Skin epidermis (tissue), 12 donors: ENCODE measurements around the gene EEF1G.
A peak's percentile ranks its signal among the peaks of the same experiment; 100 is the strongest.
"Not testable (repeated sequence)": the region's sequence is repeated elsewhere in the genome, so short reads cannot be mapped to it uniquely, and the experiment has no call there.

Experiments used
- H3K27ac ChIP-seq, 21 experiments: fragments of 200-600 bp; sonication (generic) in 11 of 21; one replicate each; pipeline ENCODE4 v1.5.0; 2020; ENCODE audit warnings: mild to moderate bottlenecking in 3 of 21, inconsistent platforms in 2 of 21, moderate library complexity in 2 of 21
- H3K4me3 ChIP-seq, 7 experiments: fragments of 200-600 bp; sonication (generic) in 2 of 7; one replicate each; pipeline ENCODE4 v1.5.0; 2020; ENCODE audit warnings: inconsistent platforms in 2 of 7, mild to moderate bottlenecking in 2 of 7, moderate library complexity in 1 of 7

The EEF1G gene

GRCh38 chr11:62559626-62560025, 14.1 kb downstream of the EEF1G start:
- H3K4me3 ChIP-seq = not testable (repeated sequence)
- H3K27ac ChIP-seq = peak overlapping the region in 14 of 21 experiments; percentile 13 to 100 (median 60)

GRCh38 chr11:62559204-62559603, 14.5 kb downstream of the EEF1G start:
- peak overlapping the region in 12 of 21 experiments; percentile 10 to 100 (median 60) for H3K27ac ChIP-seq

GRCh38 chr11:62558669-62559068, 15.0 kb downstream of the EEF1G start:
- Histone ChIP-seq H3K27ac (peak overlapping the region in 15 of 21 experiments; percentile 35 to 100 (median 93)), H3K4me3 (no peak overlapping the region)

More at GRCh38 chr11:62559204-62559603, 14.5 kb downstream of the EEF1G start:
- H3K4me3 ChIP-seq = no peak overlapping the region

GRCh38 chr11:62556875-62557631, 16.6 kb downstream of the EEF1G start:
- peak overlapping the region in 2 of 7 experiments; percentile 11 to 22 for H3K4me3 ChIP-seq
- peak overlapping the region; percentile 23 to 100 (median 93) for H3K27ac ChIP-seq

- Histone ChIP-seq H3K4me3 (peak overlapping the region in 4 of 7 experiments; percentile 2 to 22 (median 10)), H3K27ac (peak overlapping the region; percentile 32 to 100 (median 93))
These were observed 17.4 kb downstream of the EEF1G start for GRCh38 chr11:62556108-62556874.

- Histone ChIP-seq H3K4me3 (peak overlapping the region in 1 of 7 experiments; percentile 22), H3K27ac (peak overlapping the region; percentile 37 to 100 (median 93))
These were observed 18.1 kb downstream of the EEF1G start for GRCh38 chr11:62555464-62556107.

GRCh38 chr11:62554387-62555167, 19.1 kb downstream of the EEF1G start:
- Histone ChIP-seq H3K27ac (peak overlapping the region; percentile 37 to 100 (median 93)), H3K4me3 (peak overlapping the region in 1 of 7 experiments; percentile 5)

GRCh38 chr11:62553839-62554361, 19.8 kb downstream of the EEF1G start:
- Histone ChIP-seq H3K27ac (peak overlapping the region; percentile 34 to 100 (median 93)), H3K4me3 (peak overlapping the region in 3 of 7 experiments; percentile 1 to 13 (median 3))

- H3K27ac ChIP-seq = peak overlapping the region; percentile 68 to 100 (median 93)
- H3K4me3 ChIP-seq = peak overlapping the region in 4 of 7 experiments; percentile 1 to 15 (median 8)
These were observed 20.4 kb downstream of the EEF1G start for GRCh38 chr11:62553080-62553838.

- Histone ChIP-seq H3K4me3 (peak overlapping the region in 3 of 7 experiments; percentile 1 to 15 (median 13)), H3K27ac (peak overlapping the region; percentile 68 to 100 (median 93))
These were observed 21.1 kb downstream of the EEF1G start for GRCh38 chr11:62552485-62553079.

GRCh38 chr11:62550478-62550877, 23.2 kb downstream of the EEF1G start:
- H3K4me3 ChIP-seq = not testable (repeated sequence)
- H3K27ac ChIP-seq = peak overlapping the region in 6 of 21 experiments; percentile 86 to 100 (median 94)

- Histone ChIP-seq H3K4me3 (no peak overlapping the region), H3K27ac (peak overlapping the region in 17 of 21 experiments; percentile 1 to 100 (median 97))
These were observed 25.0 kb downstream of the EEF1G start for GRCh38 chr11:62548545-62549335.

- peak overlapping the region; percentile 95 to 100 (median 99) for H3K27ac ChIP-seq
- peak overlapping the region; percentile 80 to 98 (median 92) for H3K4me3 ChIP-seq
These were observed 25.9 kb downstream of the EEF1G start for GRCh38 chr11:62547691-62548281.

GRCh38 chr11:62546929-62547625, 26.6 kb downstream of the EEF1G start:
- Histone ChIP-seq H3K4me3 (peak overlapping the region; percentile 80 to 98 (median 92)), H3K27ac (peak overlapping the region; percentile 95 to 100 (median 99))

GRCh38 chr11:62546244-62546928, 27.3 kb downstream of the EEF1G start, which contains the start of gene AHNAK:
AHNAK (minus strand) TSS chr11:62546806; CDS start chr11:62536098, 10,708 bp downstream.
- H3K27ac ChIP-seq = peak within 1 kb of the TSS; percentile 95 to 100 (median 99)
- peak within 1 kb of the TSS; percentile 80 to 98 (median 92) for H3K4me3 ChIP-seq
